ENCODE measurements around the gene MIER3. TPM values are rescaled to one million over a fixed set of nuclear protein-coding genes. Genes with fewer than 3 reads are reported as not detected.

Gene MIER3
- polyA plus RNA-seq, 2 of the 4 experiments (the other 2 are of a cell fraction): 9.4 to 26.1 TPM

DNA sequence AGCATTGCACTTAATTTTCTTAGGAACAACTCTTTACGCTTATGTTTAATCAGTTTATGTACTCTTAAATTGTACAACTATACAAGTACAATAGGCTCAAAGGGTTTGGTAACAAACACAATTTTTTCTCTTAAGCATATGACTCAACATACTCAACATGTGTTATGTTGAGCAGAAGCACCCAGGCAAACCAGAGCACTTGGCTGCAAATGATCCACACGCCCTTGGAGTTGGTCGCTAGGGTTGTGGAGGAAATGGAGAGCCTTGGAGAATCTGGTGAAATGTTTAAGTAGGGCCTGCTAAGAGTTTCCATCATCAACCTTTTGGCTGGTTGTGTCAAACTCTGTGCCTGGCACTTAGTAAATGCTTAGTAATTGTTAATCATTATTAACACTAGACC lies 25.1 kb upstream of the MIER3 start:
- ChIA-PET CTCF (no interaction called here), POLR2A (no interaction called here)
- no peaks in the 10 kb centered on the region for H3K9me3 ChIP-seq
- WGBS (ENCODE audit: missing lambda C conversion rate): 78% methylated on average over 3 of the region's 3 CpGs
- DNase-seq (ENCODE audit: low read depth in 1 of 2, low spot score in 1 of 2): no peak
- H3K4me2 ChIP-seq: no peak overlapping the region
- TF ChIP-seq, protein P1, sequence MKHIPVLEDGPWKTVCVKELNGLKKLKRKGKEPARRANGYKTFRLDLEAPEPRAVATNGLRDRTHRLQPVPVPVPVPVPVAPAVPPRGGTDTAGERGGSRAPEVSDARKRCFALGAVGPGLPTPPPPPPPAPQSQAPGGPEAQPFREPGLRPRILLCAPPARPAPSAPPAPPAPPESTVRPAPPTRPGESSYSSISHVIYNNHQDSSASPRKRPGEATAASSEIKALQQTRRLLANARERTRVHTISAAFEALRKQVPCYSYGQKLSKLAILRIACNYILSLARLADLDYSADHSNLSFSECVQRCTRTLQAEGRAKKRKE (CRISPR knock-in tag; IDR thresholded peaks at IDR 0.05; ENCODE audit: low read depth): no peak
- TF ChIP-seq NR3C1 (IDR thresholded peaks at IDR 0.05) (no peak), ZSCAN20 (CRISPR knock-in tag; IDR thresholded peaks at IDR 0.05) (no peak), BHLHE40 (IDR thresholded peaks at IDR 0.05; ENCODE audit: low read depth, low read length) (no peak), JUN (IDR thresholded peaks at IDR 0.05) (no peak), POLR2A (IDR thresholded peaks at IDR 0.05; ENCODE audit: low read length) (no peak), SMC3 (IDR thresholded peaks at IDR 0.05) (no peak), CHD2 (IDR thresholded peaks at IDR 0.05; ENCODE audit: low read length, partially characterized antibody) (no peak)
- TF ChIP-seq, protein P2, sequence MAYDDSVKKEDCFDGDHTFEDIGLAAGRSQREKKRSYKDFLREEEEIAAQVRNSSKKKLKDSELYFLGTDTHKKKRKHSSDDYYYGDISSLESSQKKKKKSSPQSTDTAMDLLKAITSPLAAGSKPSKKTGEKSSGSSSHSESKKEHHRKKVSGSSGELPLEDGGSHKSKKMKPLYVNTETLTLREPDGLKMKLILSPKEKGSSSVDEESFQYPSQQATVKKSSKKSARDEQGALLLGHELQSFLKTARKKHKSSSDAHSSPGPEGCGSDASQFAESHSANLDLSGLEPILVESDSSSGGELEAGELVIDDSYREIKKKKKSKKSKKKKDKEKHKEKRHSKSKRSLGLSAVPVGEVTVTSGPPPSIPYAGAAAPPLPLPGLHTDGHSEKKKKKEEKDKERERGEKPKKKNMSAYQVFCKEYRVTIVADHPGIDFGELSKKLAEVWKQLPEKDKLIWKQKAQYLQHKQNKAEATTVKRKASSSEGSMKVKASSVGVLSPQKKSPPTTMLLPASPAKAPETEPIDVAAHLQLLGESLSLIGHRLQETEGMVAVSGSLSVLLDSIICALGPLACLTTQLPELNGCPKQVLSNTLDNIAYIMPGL (CRISPR knock-in tag; IDR thresholded peaks at IDR 0.05; ENCODE audit: borderline replicate concordance): no peak
- TF ChIP-seq, protein P3, sequence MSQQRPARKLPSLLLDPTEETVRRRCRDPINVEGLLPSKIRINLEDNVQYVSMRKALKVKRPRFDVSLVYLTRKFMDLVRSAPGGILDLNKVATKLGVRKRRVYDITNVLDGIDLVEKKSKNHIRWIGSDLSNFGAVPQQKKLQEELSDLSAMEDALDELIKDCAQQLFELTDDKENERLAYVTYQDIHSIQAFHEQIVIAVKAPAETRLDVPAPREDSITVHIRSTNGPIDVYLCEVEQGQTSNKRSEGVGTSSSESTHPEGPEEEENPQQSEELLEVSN (IDR thresholded peaks at IDR 0.05; ENCODE audit: borderline replicate concordance, low read depth): no peak
- TF ChIP-seq, protein P4, sequence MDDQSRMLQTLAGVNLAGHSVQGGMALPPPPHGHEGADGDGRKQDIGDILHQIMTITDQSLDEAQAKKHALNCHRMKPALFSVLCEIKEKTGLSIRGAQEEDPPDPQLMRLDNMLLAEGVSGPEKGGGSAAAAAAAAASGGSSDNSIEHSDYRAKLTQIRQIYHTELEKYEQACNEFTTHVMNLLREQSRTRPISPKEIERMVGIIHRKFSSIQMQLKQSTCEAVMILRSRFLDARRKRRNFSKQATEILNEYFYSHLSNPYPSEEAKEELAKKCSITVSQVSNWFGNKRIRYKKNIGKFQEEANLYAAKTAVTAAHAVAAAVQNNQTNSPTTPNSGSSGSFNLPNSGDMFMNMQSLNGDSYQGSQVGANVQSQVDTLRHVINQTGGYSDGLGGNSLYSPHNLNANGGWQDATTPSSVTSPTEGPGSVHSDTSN (IDR thresholded peaks at IDR 0.05): no peak
- FAIRE-seq: no peak
- no peaks in the 10 kb centered on the region for H3K4me1 ChIP-seq
- no peak for ATAC-seq
- no peak overlapping the region for H3K4me3 ChIP-seq
- no peak overlapping the region for H3K27ac ChIP-seq

DNA sequence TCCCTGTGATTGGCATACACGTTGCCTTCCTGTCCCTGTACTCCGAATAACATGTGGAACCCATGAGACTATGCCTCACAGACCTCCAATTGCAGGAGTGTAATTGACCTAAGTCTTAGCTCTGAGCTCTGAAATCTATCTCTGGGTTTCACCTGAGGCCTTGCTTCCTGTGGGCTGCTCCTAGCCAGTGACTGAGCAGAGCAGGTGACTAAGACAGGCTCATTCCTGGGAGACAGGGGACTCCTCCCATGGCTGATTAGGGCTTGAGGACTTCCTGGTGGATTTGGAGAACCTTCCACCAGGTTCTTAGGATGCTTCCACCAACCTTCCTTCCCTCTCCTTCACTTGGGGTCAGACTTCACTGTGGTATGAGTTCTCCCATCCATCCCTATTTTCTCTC lies 22.3 kb upstream of the MIER3 start:
- H3K27ac ChIP-seq: no peak overlapping the region
- ChIA-PET CTCF (no interaction called here), POLR2A (no interaction called here)
- 22% methylated on average over 2 of the region's 2 CpGs for WGBS (ENCODE audit: missing lambda C conversion rate)
- H3K4me2 ChIP-seq: no peak overlapping the region
- FAIRE-seq (no peak), ATAC-seq (no peak), DNase-seq (ENCODE audit: low read depth in 1 of 2, low spot score in 1 of 2) (no peak)
- H3K9me3 ChIP-seq: no peaks in the 10 kb centered on the region
- no peak for TF ChIP-seq HOXB13 (CRISPR knock-in tag; IDR thresholded peaks at IDR 0.05; ENCODE audit: low read depth)
- TF ChIP-seq RNF2 (IDR thresholded peaks at IDR 0.05; ENCODE audit: borderline replicate concordance, low read depth): no peak
- no peak for TF ChIP-seq EHF (CRISPR knock-in tag; IDR thresholded peaks at IDR 0.05)
- TF ChIP-seq, protein P5, sequence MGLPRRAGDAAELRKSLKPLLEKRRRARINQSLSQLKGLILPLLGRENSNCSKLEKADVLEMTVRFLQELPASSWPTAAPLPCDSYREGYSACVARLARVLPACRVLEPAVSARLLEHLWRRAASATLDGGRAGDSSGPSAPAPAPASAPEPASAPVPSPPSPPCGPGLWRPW (IDR thresholded peaks at IDR 0.05): no peak
- no peak for TF ChIP-seq TP53 (CRISPR knock-in tag; IDR thresholded peaks at IDR 0.05)
- no peak for TF ChIP-seq SMC3 (IDR thresholded peaks at IDR 0.05)
- TF ChIP-seq GATA3 (IDR thresholded peaks at IDR 0.05; ENCODE audit: borderline replicate concordance): no peak
- TF ChIP-seq NFE2L2 (conservative IDR thresholded peaks at IDR 0.05; ENCODE audit: low read length): no peak
- TF ChIP-seq ZFP36 (IDR thresholded peaks at IDR 0.05; ENCODE audit: borderline replicate concordance, partially characterized antibody): no peak
- no peak for TF ChIP-seq CBX2 (IDR thresholded peaks at IDR 0.05; ENCODE audit: borderline replicate concordance, low read depth)
- TF ChIP-seq NR3C1 (IDR thresholded peaks at IDR 0.05): no peak
- no peak for TF ChIP-seq HEYL (CRISPR knock-in tag; IDR thresholded peaks at IDR 0.05)
- no peak for TF ChIP-seq CEBPB (IDR thresholded peaks at IDR 0.05)
- no peak for TF ChIP-seq MAFK (IDR thresholded peaks at IDR 0.05; ENCODE audit: partially characterized antibody)
- TF ChIP-seq, protein P6, sequence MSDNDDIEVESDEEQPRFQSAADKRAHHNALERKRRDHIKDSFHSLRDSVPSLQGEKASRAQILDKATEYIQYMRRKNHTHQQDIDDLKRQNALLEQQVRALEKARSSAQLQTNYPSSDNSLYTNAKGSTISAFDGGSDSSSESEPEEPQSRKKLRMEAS (IDR thresholded peaks at IDR 0.05): no peak
- TF ChIP-seq FOSL2 (IDR thresholded peaks at IDR 0.05): no peak
- no peak for TF ChIP-seq FOSL2 (CRISPR knock-in tag; IDR thresholded peaks at IDR 0.05)
- TF ChIP-seq NPAS2 (CRISPR knock-in tag; IDR thresholded peaks at IDR 0.05; ENCODE audit: borderline replicate concordance): no peak
- H3K4me3 ChIP-seq: no peak overlapping the region
- no peaks in the 10 kb centered on the region for H3K4me1 ChIP-seq

All from A549 (cell line).